Nephron (organoid): Measurements from ENCODE around the gene MTMR6.
A peak's percentile ranks its signal among the peaks of the same experiment; 100 is the strongest.
"Not testable (repeated sequence)": the region's sequence is repeated elsewhere in the genome, so short reads cannot be mapped to it uniquely, and the experiment has no call there.

Experiments used
- H3K27ac Mint-ChIP-seq, 3 experiments: 2 replicates each; pipeline ENCODE4 v1.8.0; 2020; ENCODE audit warnings: mixed read lengths in 3 of 3, mild to moderate bottlenecking in 2 of 3, moderate library complexity in 1 of 3
- H3K27me3 Mint-ChIP-seq: 2 replicates; pipeline ENCODE4 v1.8.0; 2021; ENCODE audit warnings: low read depth, mild to moderate bottlenecking, moderate library complexity, mixed read lengths
- H3K36me3 Mint-ChIP-seq: 2 replicates; pipeline ENCODE4 v1.8.0; 2020; ENCODE audit warnings: low read depth, mixed read lengths
- H3K4me1 Mint-ChIP-seq: 2 replicates; pipeline ENCODE4 v1.8.0; 2020; ENCODE audit warnings: mixed read lengths
- H3K4me3 Mint-ChIP-seq, 3 experiments: 2 replicates each; pipeline ENCODE4 v1.8.0; 2020; ENCODE audit warnings: mild to moderate bottlenecking in 3 of 3, mixed read lengths in 3 of 3, moderate library complexity in 2 of 3
- H3K9me3 Mint-ChIP-seq: 2 replicates; pipeline ENCODE4 v1.8.0; 2020; ENCODE audit warnings: mixed read lengths
- TF ChIP-seq, protein P1 (sequence below), 3 experiments: fragments of 200-600 bp; sonication (generic); IDR thresholded peaks; one replicate each; pipeline ENCODE4 v1.5.0; 2021; ENCODE audit warnings: antibody characterized with exemption in 3 of 3; ENCODE audit not compliant: unreplicated experiment in 3 of 3

Gene MTMR6

DNA sequence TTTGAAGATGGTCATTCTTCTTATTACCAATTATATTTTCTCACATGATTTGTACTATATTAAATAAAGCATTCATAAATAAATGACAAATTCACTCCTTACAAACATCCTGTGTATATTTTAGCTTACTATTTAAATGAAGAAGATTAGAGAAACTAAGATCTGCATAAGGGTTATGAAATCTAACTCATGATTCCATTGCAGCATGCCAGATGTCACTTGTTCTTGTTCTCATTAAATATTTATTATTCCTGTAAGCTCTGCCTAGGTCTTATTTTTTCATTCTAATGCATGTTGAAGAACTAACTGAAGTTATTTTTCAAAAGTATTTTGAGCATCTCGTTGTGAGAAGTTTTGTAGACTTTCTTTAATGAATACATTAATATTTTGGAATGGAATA is 32.5 kb upstream of the MTMR6 start:
- Mint-ChIP-seq H3K9me3 (no peaks in the 10 kb centered on the region), H3K27ac (no peak overlapping the region), H3K4me3 (no peak overlapping the region), H3K27me3 (no peaks in the 10 kb centered on the region), H3K4me1 (no peaks in the 10 kb centered on the region), H3K36me3 (peaks cover 40% of the 10 kb centered on the region)
- TF ChIP-seq, protein P1, sequence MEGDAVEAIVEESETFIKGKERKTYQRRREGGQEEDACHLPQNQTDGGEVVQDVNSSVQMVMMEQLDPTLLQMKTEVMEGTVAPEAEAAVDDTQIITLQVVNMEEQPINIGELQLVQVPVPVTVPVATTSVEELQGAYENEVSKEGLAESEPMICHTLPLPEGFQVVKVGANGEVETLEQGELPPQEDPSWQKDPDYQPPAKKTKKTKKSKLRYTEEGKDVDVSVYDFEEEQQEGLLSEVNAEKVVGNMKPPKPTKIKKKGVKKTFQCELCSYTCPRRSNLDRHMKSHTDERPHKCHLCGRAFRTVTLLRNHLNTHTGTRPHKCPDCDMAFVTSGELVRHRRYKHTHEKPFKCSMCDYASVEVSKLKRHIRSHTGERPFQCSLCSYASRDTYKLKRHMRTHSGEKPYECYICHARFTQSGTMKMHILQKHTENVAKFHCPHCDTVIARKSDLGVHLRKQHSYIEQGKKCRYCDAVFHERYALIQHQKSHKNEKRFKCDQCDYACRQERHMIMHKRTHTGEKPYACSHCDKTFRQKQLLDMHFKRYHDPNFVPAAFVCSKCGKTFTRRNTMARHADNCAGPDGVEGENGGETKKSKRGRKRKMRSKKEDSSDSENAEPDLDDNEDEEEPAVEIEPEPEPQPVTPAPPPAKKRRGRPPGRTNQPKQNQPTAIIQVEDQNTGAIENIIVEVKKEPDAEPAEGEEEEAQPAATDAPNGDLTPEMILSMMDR (IDR thresholded peaks at IDR 0.05; ENCODE audit: unreplicated experiment in 3 of 3) = no peak

DNA sequence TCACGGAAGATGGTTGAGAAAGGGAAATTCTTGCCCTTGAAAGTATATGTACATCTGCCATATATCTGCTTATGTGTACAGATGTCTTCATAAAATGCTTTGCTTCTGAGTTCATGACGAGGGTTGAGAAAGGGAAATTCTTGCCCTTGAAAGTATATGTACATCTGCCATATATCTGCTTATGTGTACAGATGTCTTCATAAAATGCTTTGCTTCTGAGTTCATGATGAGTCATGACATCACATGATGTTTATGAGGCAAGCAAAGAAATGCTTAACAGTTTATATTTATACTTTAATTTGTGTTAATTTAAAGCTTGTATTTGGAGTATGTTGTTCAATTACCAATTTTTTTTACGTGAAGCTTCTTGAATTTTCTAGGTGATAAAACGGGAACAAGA is 31.7 kb upstream of the MTMR6 start:
- H3K4me1 Mint-ChIP-seq, H3K27me3 Mint-ChIP-seq, H3K27ac Mint-ChIP-seq, H3K4me3 Mint-ChIP-seq, H3K9me3 Mint-ChIP-seq: not testable (repeated sequence)
- H3K36me3 Mint-ChIP-seq = peaks cover 42% of the 10 kb centered on the region

DNA sequence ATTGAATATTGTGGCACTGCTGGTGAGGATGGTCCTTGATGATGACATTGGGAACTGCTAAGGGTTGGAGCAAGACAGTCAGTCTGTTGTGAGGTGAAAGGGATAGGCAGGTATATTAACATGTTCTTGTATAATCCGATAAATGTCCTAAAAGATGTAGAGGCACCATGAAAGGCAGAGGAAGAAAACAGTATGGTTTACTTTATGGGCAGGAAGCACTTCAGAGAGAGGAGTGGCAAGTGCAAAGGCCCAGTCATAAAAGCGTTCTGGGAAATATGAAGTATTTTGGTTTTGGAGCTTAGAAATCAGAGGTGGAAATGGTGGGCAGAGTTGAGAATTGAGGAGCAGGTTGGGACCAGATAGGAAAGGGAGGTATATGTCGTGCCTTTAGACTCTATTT is 23.6 kb upstream of the MTMR6 start:
- TF ChIP-seq, protein P1 (IDR thresholded peaks at IDR 0.05; ENCODE audit: unreplicated experiment in 3 of 3) = no peak
- Mint-ChIP-seq H3K4me1 (peaks cover 5% of the 10 kb centered on the region), H3K27ac (no peak overlapping the region), H3K27me3 (no peaks in the 10 kb centered on the region), H3K4me3 (no peak overlapping the region), H3K9me3 (no peaks in the 10 kb centered on the region), H3K36me3 (peaks cover 60% of the 10 kb centered on the region)

DNA sequence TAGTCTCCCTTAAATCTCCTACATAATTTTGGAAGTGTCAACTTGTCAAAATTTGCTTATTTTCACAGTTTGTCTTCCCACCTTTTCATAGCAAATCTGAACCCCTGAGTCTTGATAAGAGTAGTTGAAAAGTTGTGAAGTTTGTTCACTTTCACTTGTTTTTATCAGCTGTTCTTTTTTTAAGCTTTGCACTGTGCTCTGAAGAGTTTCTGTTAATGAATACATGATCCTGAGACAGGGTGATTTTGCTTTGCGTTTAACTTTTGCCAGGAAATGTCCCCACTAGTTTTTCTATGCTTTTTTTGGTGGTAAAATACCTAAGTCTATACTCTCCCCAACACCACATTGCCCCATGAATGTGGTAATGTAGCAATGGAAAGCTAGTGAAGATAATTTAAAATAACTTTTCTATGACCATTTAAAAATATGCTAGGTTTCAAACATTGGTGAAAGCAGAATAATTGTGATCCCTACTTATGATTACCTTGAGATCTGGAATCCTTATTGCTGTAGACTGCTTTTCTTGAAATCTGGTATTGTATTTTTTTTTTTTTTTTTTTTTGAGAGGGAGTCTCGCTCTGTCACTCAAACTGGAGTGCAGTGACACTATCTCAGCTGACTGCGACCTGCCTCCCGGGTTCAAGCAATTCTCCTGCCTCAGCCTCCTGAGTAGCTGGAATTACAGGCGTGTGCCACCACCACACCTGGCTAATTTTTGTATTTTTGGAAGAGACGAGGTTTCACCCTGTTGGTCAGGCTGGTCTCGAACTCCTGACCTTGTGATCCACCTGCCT is 19.6 kb upstream of the MTMR6 start:
- Mint-ChIP-seq H3K36me3 (peaks cover 40% of the 10 kb centered on the region), H3K4me1 (peaks cover 31% of the 10 kb centered on the region), H3K4me3 (peak overlapping the region; percentile 21 to 53 (median 45)), H3K9me3 (no peaks in the 10 kb centered on the region), H3K27me3 (no peaks in the 10 kb centered on the region), H3K27ac (peak overlapping the region; percentile 66 to 89 (median 69))
- TF ChIP-seq, protein P1 (IDR thresholded peaks at IDR 0.05; ENCODE audit: unreplicated experiment in 3 of 3) = no peak

DNA sequence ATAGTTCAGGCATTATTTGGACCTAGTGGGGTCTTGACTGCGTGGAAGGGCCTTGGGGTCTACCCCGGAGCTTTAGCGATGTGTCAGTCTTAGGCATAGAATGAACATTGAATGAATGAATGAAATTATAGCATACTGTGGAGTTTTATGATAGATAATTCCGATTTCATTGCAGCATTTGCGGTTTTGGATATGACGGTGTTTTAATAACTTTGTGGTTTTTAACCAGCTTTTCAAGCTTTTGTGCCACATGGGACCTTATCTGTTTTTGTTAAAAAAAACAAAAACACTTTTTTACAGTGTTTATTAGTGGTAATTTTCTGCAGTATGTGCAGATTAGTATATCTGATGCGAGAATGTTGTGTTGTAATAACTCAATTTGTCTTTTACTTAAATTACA is 14.8 kb upstream of the MTMR6 start:
- TF ChIP-seq, protein P1 (IDR thresholded peaks at IDR 0.05; ENCODE audit: unreplicated experiment in 3 of 3) = no peak
- Mint-ChIP-seq H3K4me1 (peaks cover 32% of the 10 kb centered on the region), H3K27me3 (peaks cover 12% of the 10 kb centered on the region), H3K27ac (peak overlapping the region; percentile 93 to 98 (median 93)), H3K36me3 (peaks cover 10% of the 10 kb centered on the region), H3K4me3 (peak overlapping the region; percentile 93 to 97 (median 95)), H3K9me3 (no peaks in the 10 kb centered on the region)

DNA sequence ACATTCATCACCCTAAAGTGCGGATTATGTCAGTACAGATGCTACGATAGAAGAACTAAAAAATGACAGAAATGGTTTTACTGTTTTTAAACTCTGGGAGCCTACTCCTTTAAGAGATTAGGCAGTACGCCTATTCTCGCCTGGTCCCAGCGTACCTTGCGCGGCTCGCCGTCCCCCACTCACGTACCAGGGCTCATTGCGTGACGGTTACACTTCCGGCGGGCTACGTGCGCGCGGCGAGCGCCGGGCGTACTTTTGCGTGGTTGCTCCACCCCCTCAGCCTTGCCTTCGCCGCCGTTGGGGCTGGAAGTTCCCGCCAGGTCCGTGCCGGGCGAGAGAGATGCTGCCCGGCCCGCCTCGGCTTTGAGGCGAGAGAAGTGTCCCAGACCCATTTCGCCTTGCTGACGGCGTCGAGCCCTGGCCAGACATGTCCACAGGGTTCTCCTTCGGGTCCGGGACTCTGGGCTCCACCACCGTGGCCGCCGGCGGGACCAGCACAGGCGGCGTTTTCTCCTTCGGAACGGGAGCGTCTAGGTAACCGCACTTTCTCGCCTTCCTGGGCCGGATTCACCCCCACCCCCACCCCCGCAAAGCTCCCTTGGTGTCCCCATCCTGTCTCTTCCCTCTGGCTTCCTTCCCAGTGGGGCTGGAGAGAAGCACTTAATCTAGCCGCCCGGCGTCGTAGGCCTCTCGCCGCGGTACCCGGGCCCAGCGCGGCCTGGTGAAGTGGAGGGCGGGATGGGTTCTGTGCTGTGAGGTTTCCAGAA is 14.2 kb upstream of the MTMR6 start, which contains the start of gene NUP58:
Gene NUP58 (plus strand): TSS at position 279 of the 767 bp plus-strand sequence. CDS start 149 bp downstream, at position 428.
- TF ChIP-seq, protein P1 (IDR thresholded peaks at IDR 0.05; ENCODE audit: unreplicated experiment in 3 of 3) = no peak
- Mint-ChIP-seq H3K27me3 (peaks cover 13% of the 10 kb centered on the region), H3K4me1 (peaks cover 29% of the 10 kb centered on the region), H3K27ac (peak within 1 kb of the TSS; percentile 93 to 98 (median 93)), H3K4me3 (peak within 1 kb of the TSS; percentile 93 to 97 (median 95)), H3K36me3 (peaks cover 7% of the 10 kb centered on the region), H3K9me3 (no peaks in the 10 kb centered on the region)
